Endothelial cell of umbilical vein (primary cell): Measurements from ENCODE around the gene CAMKMT. TPM values are rescaled to one million over a fixed set of nuclear protein-coding genes. Genes with fewer than 3 reads are reported as not detected.

Experiments used
- BruUV-seq: library from RNA; stranded (reverse); fragments of 400-500 nt; replicated peaks from 2 replicates; lab custom pipeline; 2021; lab: Mats Ljungman, UMichigan
- CTCF ChIA-PET: fragments of 300-600, 350-600 bp; sonication (Branson Sonifier 250); formaldehyde crosslinking; loops from one replicate; lab custom pipeline; 2021; ENCODE audit warnings: antibody characterized with exemption, inconsistent platforms; lab: Charles Lee
- POLR2A ChIA-PET: fragments of 300-600, 350-600 bp; sonication (Branson Sonifier 250); formaldehyde crosslinking; loops from one replicate; lab custom pipeline; 2021; ENCODE audit warnings: antibody characterized with exemption, inconsistent platforms; lab: Charles Lee
- DNase-seq: peaks from one replicate; pipeline ENCODE4 v3.0.0-alpha.2; 2011; ENCODE audit warnings: low read depth, low spot score
- FAIRE-seq: peaks from 2 replicates; lab custom pipeline; 2011; peaks lifted over from hg19 to GRCh38; lab: Jason Lieb, UNC
- H2AFZ ChIP-seq: 2 replicates; pipeline ENCODE4 v1.6.0; 2012; ENCODE audit warnings: low read depth, low read length, control low read depth, inconsistent platforms
- H3K27ac ChIP-seq: 2 replicates; pipeline ENCODE4 v1.5.1; 2011; ENCODE audit warnings: low read depth, mild to moderate bottlenecking, control low read depth, low read length, moderate library complexity; ENCODE audit not compliant: insufficient read depth
- H3K27me3 ChIP-seq, 2 experiments: 2 replicates each; pipeline versions ENCODE4 v1.6.0 to v1.6.1; 2011; ENCODE audit warnings: low read length in 2 of 2, mixed read lengths in 1 of 2; ENCODE audit not compliant: control insufficient read depth in 2 of 2, insufficient read depth in 2 of 2
- H3K36me3 ChIP-seq, 2 experiments: 2 replicates in 1 of 2; 3 replicates in 1 of 2; pipeline ENCODE4 v1.5.1; 2011; ENCODE audit warnings: low read length in 2 of 2, mild to moderate bottlenecking in 1 of 2, moderate library complexity in 1 of 2; ENCODE audit not compliant: control insufficient read depth in 2 of 2, insufficient read depth in 2 of 2; ENCODE audit errors: extremely low read depth in 1 of 2
- H3K4me1 ChIP-seq: 3 replicates; pipeline ENCODE4 v1.5.1; 2011; ENCODE audit warnings: mild to moderate bottlenecking, low read length; ENCODE audit not compliant: control insufficient read depth, insufficient read depth; ENCODE audit errors: extremely low read depth
- H3K4me2 ChIP-seq: 2 replicates; pipeline ENCODE4 v1.6.1; 2011; ENCODE audit warnings: low read length, control low read depth, mixed read lengths; ENCODE audit not compliant: insufficient read depth
- H3K4me3 ChIP-seq, 3 experiments: fragments of 200-600 bp in 1 of 3; sonication (generic), shearing (Covaris generic) in 1 of 3; replicated peaks in 1 of 3; 2 replicates each; pipeline ENCODE4 v1.5.1; 2011 to 2016; ENCODE audit warnings: control low read depth in 3 of 3, low read length in 3 of 3, mild to moderate bottlenecking in 2 of 3, inconsistent platforms in 1 of 3, low read depth in 1 of 3, moderate library complexity in 1 of 3; ENCODE audit not compliant: insufficient read depth in 1 of 3
- H3K79me2 ChIP-seq: 2 replicates; pipeline ENCODE4 v1.6.0; 2012; ENCODE audit warnings: low read length, inconsistent platforms; ENCODE audit not compliant: control insufficient read depth, insufficient read depth
- H3K9ac ChIP-seq: replicated peaks from 2 replicates; pipeline ENCODE3; 2011; ENCODE audit warnings: low read length, control low read depth; ENCODE audit not compliant: insufficient read depth; ENCODE audit errors: extremely low read depth
- H3K9me1 ChIP-seq: replicated peaks from 3 replicates; pipeline ENCODE4 v1.6.0; 2011; ENCODE audit warnings: mild to moderate bottlenecking, low read length; ENCODE audit not compliant: control insufficient read depth, insufficient read depth; ENCODE audit errors: extremely low read depth
- H3K9me3 ChIP-seq: replicated peaks from 2 replicates; pipeline ENCODE4 v1.5.1; 2012; ENCODE audit warnings: low read length, inconsistent platforms; ENCODE audit not compliant: control insufficient read depth, insufficient read depth
- H4K20me1 ChIP-seq: replicated peaks from 2 replicates; pipeline ENCODE3; 2011; ENCODE audit warnings: mild to moderate bottlenecking, low read length; ENCODE audit not compliant: control insufficient read depth, insufficient read depth; ENCODE audit errors: extremely low read depth
- EZH2 ChIP-seq: IDR thresholded peaks from 2 replicates; pipeline ENCODE4 v1.6.1; 2012; ENCODE audit warnings: borderline replicate concordance, low read depth, mild to moderate bottlenecking, moderate library complexity, low read length, inconsistent platforms; ENCODE audit not compliant: severe bottlenecking
- FOS ChIP-seq: IDR thresholded peaks from 2 replicates; pipeline ENCODE4 v1.6.1; 2011; ENCODE audit warnings: mild to moderate bottlenecking, low read length, moderate library complexity, borderline replicate concordance; ENCODE audit not compliant: insufficient read depth
- GATA2 ChIP-seq: IDR thresholded peaks from 2 replicates; pipeline ENCODE4 v1.7.0; 2011; ENCODE audit warnings: low read depth, mild to moderate bottlenecking, moderate library complexity, mixed read lengths, low read length; ENCODE audit not compliant: insufficient read length, insufficient read depth
- JUN ChIP-seq: IDR thresholded peaks from 2 replicates; pipeline ENCODE4 v1.6.1; 2011; ENCODE audit warnings: borderline replicate concordance, low read depth; ENCODE audit not compliant: insufficient read length, insufficient read depth
- MYC ChIP-seq: IDR thresholded peaks from one replicate; pipeline ENCODE4 v1.6.1; 2011; ENCODE audit warnings: mild to moderate bottlenecking, low read depth, low read length
- POLR2A ChIP-seq: IDR thresholded peaks from 2 replicates; pipeline ENCODE4 v1.6.1; 2012; ENCODE audit warnings: low read depth, mild to moderate bottlenecking, control low read depth, low read length
- POLR2AphosphoS5 ChIP-seq: IDR thresholded peaks from 2 replicates; pipeline ENCODE4 v1.6.1; 2012; ENCODE audit warnings: low read depth, mild to moderate bottlenecking, control low read depth, low read length, moderate library complexity; ENCODE audit not compliant: insufficient read depth
- dilution Hi-C: fragments of 300-500 bp; cut with MboI; formaldehyde crosslinking; loops from one replicate; pipeline ENCODE4 v1.15.0; 2019; ENCODE audit warnings: low sequenced_read_pairs; ENCODE audit not compliant: extremely low pct_ligation_motif_present
- intact Hi-C: fragments of 100-400 bp; cut with micrococcal nuclease; formaldehyde crosslinking; loops from one replicate; pipeline ENCODE4 v1.10.0; 2022
- polyA plus RNA-seq, 4 experiments: library from polyadenylated mRNA; depleted of rRNA in 3 of 4; stranded (reverse) in 3 of 4; unstranded in 1 of 4; fragments of >200 nt; gene quantifications; 2 replicates each; pipeline versions ENCODE4 v1.2.1 to v1.2.3, GENCODE V29; 2011 to 2012; ENCODE audit warnings: missing spikeins in 1 of 4
- total RNA-seq: library from RNA; stranded (reverse); gene quantifications from 2 replicates; pipeline ENCODE4 v1.2.3, GENCODE V29; 2021
- TF ChIP-seq, protein P1 (sequence below): IDR thresholded peaks from 2 replicates; pipeline ENCODE4 v1.6.1; 2011; ENCODE audit not compliant: insufficient read depth, insufficient read length
- TF ChIP-seq, protein P2 (sequence below), 2 donors: IDR thresholded peaks; 1 replicate in 1 of 2; 2 replicates in 1 of 2; pipeline ENCODE4 v1.5.1; 2011; ENCODE audit warnings: low read length in 2 of 2, mild to moderate bottlenecking in 2 of 2, moderate library complexity in 2 of 2, control low read depth in 1 of 2, inconsistent platforms in 1 of 2, low read depth in 1 of 2; ENCODE audit not compliant: insufficient read depth in 1 of 2; ENCODE audit errors: extremely low read depth in 1 of 2

CAMKMT gene
- total and polyA plus RNA-seq, 2 donors (not counting 3 experiments of a cell fraction or from before 2014, with no cell fraction given): 4.1 to 10.7 TPM

DNA sequence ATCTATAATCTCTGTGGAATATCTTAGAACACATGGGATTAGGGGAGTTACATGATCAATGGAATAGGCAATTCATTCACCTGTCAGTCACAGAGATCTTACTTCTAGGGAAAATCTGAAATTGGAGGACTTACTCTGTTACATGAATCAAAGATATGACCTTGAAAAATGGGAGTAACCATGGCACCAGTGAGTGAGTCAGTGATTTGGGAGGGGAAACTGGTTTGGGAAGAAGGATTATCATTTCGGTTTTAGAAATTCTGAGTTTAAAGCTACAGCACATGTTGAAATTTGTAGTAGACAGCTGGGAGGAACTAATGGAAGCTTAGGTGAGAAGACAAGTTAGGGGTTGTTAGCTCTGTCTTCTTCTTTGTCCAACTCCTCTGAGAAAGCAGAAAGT lies 153.7 kb downstream of the CAMKMT start:
- Histone ChIP-seq H3K9me1 (no peaks in the 10 kb centered on the region), H3K27me3 (no peaks in the 10 kb centered on the region), H3K4me1 (no peaks in the 10 kb centered on the region), H2AFZ (no peak overlapping the region), H3K4me3 (no peak overlapping the region), H3K79me2 (no peaks in the 10 kb centered on the region), H3K9ac (no peak overlapping the region), H3K4me2 (no peak overlapping the region), H3K36me3 (no peaks in the 10 kb centered on the region), H3K9me3 (no peaks in the 10 kb centered on the region), H3K27ac (no peak overlapping the region), H4K20me1 (no peaks in the 10 kb centered on the region)
- no peak for FAIRE-seq
- no peak for DNase-seq
- intact Hi-C loops (no loop called here), dilution Hi-C loops (no loop called here)
- CTCF ChIA-PET: interaction anchor here (1.1 to 2.5 kb wide), 5 partner anchors 10 to 193 kb away, joined by 3 to 13 read pairs (median 5); no protein-coding TSS in a partner anchor
- TF ChIP-seq EZH2: no peak
- TF ChIP-seq FOS: no peak
- TF ChIP-seq GATA2: no peak
- no peak for TF ChIP-seq JUN
- TF ChIP-seq POLR2AphosphoS5: no peak
- TF ChIP-seq, protein P1, sequence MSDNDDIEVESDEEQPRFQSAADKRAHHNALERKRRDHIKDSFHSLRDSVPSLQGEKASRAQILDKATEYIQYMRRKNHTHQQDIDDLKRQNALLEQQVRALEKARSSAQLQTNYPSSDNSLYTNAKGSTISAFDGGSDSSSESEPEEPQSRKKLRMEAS: no peak
- no peak for TF ChIP-seq MYC
- no peak for TF ChIP-seq POLR2A
- TF ChIP-seq, protein P2, sequence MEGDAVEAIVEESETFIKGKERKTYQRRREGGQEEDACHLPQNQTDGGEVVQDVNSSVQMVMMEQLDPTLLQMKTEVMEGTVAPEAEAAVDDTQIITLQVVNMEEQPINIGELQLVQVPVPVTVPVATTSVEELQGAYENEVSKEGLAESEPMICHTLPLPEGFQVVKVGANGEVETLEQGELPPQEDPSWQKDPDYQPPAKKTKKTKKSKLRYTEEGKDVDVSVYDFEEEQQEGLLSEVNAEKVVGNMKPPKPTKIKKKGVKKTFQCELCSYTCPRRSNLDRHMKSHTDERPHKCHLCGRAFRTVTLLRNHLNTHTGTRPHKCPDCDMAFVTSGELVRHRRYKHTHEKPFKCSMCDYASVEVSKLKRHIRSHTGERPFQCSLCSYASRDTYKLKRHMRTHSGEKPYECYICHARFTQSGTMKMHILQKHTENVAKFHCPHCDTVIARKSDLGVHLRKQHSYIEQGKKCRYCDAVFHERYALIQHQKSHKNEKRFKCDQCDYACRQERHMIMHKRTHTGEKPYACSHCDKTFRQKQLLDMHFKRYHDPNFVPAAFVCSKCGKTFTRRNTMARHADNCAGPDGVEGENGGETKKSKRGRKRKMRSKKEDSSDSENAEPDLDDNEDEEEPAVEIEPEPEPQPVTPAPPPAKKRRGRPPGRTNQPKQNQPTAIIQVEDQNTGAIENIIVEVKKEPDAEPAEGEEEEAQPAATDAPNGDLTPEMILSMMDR (IDR thresholded peaks at IDR 0.05; ENCODE audit: extremely low read depth in 1 of 2, insufficient read depth in 1 of 2, low read depth in 1 of 2, low read length in 2 of 2): no peak
- POLR2A ChIA-PET: no interaction called here
- BruUV-seq: no TSS peak
